GM18505 (cell line): Measurements from ENCODE around the gene PREB.
"Not testable (repeated sequence)": the region's sequence is repeated elsewhere in the genome, so short reads cannot be mapped to it uniquely, and the experiment has no call there.

Source experiments
- ATAC-seq: cut with Tn5 transposase; IDR thresholded peaks from one replicate; pipeline ENCODE4 v1.9.1; 2021; ENCODE audit not compliant: unreplicated experiment
- POLR2A ChIP-seq: IDR thresholded peaks from 4 replicates; pipeline ENCODE4 v1.6.1; 2011; ENCODE audit warnings: borderline replicate concordance; ENCODE audit not compliant: insufficient read depth, insufficient read length; ENCODE audit errors: extremely low read depth

Gene PREB

GRCh38 chr2:27133905-27134780 is at the start of gene PREB:
PREB (minus strand) TSS chr2:27134636; CDS start chr2:27134421, 215 bp downstream.
- peak; percentile 71 for ATAC-seq
- peak; percentile 94 for TF ChIP-seq POLR2A

DNA sequence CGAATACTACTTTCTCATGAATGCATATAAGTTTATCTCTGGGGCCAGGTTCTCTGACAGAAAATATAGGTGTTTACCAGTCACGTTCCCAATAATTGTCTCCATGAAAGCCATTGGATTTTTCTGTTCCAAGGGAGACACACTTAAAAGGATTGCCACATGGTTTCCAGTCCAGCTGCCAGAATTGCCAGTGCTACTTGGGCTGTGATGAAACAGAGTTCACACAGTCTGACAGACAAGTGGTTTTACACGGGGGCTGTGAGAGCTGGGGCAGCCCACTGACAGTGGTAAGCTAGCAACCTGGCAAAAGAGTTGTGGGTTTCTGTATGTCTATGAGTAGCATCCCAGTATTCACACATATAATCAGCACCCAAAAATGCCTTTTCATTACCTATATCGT is 49.7 kb upstream of the PREB start:
- no peak for TF ChIP-seq POLR2A
- ATAC-seq, result no peak

- ATAC-seq, result no peak
- TF ChIP-seq POLR2A, result no peak
These were observed 47.9 kb upstream of the PREB start for GRCh38 chr2:27182346-27182745.

GRCh38 chr2:27179344-27180000 is 45.0 kb upstream of the PREB start:
- no peak for ATAC-seq
- no peak for TF ChIP-seq POLR2A

DNA sequence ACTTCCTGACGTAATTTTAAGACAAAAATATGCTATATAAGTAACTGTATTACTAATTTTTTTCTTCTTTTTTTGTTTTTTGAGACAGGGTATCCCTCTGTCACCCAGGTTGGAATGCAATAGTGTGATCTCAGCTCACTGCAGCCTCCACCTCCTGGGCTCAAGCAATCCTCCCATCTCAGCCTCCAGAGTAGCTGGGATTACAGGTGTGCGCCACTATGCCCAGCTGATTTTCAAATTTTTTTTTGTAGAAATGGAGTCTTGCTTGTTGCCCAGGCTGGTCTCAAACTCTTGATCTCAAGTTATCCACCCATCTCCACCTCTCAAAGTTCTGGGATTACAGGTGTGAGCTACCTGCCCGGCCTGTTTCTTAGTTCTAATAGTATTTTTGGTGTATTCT is 44.0 kb upstream of the PREB start:
- no peak for TF ChIP-seq POLR2A
- no peak for ATAC-seq

DNA sequence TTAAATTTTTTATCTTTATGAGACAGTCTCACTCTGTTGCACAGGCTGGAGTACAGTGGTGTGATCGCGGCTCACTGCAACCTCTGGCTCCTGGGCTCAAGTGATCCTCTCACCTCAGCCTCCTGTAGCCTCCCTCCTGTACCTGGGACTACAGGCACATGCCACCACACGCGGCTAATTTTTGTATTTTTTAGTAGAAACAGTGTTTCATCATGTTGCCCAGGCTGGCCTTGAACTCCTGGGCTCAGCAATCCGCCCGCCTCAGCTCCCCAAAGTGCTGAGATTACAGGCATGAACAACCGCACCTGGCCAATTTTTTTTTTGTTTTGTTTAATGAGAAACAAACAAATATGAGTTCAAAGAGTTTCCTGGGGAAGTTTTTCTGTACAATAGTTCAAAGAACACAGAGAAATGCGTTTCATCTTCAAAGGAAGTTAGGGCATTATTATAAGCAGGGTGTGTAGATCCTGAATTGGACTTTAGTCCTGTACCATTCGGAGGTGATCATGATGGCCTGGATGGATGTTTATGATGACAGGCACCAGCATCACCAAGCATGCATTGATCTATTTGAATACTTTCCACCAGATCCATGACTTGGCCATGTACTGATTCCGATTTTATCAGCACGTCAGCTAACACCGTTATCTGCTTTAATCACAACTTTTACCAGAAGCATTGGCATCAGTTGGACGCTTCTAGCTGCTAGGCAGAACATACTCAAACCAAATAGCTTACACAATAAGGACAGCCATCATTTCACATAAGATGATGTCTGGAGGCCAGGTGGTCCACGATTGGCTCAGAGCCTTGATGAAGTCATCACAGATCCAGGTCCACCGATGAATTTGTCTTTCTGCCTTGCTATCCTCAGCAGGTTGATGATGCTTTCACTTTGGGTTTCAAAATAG is 43.3 kb upstream of the PREB start:
- ATAC-seq, result no peak
- TF ChIP-seq POLR2A, result no peak

- not testable (repeated sequence) for ATAC-seq
These were observed 41.3 kb upstream of the PREB start for GRCh38 chr2:27175781-27176180.

DNA sequence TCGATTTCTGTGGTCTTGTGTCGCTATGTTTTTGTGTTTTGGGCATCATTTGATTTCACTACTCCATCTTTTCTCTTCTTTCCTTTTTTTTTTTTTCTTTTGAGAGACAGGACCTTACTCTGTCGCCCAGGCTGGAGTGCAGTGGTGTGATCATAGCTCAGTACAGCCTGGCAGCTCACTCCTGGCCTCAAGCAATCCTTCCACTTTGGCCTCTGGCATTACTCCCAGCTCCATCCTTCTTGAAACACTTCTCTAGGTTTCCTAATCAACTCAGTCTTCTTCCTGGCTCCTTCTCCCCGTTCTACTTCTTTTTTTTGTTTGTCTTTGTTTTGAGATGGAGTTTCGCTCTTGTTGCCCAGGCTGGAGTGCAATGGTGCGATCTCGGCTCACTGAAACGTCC is 40.9 kb upstream of the PREB start:
- no peak for ATAC-seq

GRCh38 chr2:27174638-27175037 is 40.2 kb upstream of the PREB start:
- no peak for ATAC-seq
- TF ChIP-seq POLR2A, result no peak

More for the DNA sequence above, 40.9 kb upstream of the PREB start:
- no peak for TF ChIP-seq POLR2A

GRCh38 chr2:27171351-27171848 is 37.0 kb upstream of the PREB start:
- TF ChIP-seq POLR2A, result no peak
- ATAC-seq, result no peak

- no peak for TF ChIP-seq POLR2A
- ATAC-seq, result no peak
These were observed 36.3 kb upstream of the PREB start for GRCh38 chr2:27170581-27171337.

GRCh38 chr2:27164960-27165763 is 30.7 kb upstream of the PREB start:
- ATAC-seq, result no peak
- no peak for TF ChIP-seq POLR2A
